T47D (cell line): ENCODE measurements around the gene WNT10A.
"Not testable (repeated sequence)": the region's sequence is repeated elsewhere in the genome, so short reads cannot be mapped to it uniquely, and the experiment has no call there.

Source experiments
- DNase-seq, 2 experiments: peaks; one replicate each; pipeline versions ENCODE4 v3.0.0 to v3.0.0-alpha.2; 2011 to 2012; ENCODE audit warnings: low read depth in 1 of 2, low spot score in 1 of 2
- JUND ChIP-seq: IDR thresholded peaks from 2 replicates; pipeline ENCODE4 v1.6.1; 2012; ENCODE audit warnings: low read depth
- in situ Hi-C: cut with HindIII; loops from 2 replicates; pipeline ENCODE4 v1.10.0; 2016; ENCODE audit warnings: low sequenced_read_pairs, low pct_unique_long_range_greater_than_20kb

Gene WNT10A

DNA sequence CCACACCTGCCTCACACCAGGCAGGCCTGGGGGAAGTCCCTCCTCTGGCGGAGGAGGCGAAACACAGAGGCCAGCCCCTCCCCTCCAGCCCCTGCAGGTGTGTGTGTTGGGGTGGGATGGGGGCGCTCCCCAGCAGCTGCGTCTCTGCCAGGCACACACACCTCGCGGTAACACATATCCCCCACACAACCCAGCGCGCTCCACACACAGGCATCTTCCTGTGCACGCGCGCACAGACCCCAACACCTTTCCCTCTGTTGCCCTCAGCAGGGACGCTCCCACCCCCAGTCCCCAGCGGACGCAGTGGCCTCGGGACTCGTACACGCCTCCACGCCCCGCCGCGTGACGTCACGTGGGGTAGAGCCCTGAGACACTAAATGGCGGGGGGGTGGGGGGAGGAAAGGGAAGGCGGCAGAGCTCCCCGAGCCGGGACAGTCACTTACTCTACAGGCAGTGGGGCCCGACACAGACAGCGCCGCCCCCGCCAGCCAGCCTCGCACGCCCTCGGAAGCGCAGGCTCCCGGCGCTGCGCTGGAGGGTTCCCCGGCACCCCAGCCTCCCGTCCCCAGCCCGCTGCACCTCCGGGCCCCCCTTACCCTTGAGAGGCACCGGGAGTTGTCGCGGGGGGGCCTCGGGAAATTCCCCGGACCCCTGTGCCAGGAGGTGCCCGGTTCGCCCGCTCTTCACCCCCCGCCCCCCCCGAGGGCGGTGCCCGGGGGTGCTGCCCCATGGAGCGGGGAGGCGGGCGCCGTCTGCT lies at the start of gene WNT10A:
TSS of gene WNT10A (plus strand) at position 751 of the 757 bp plus-strand sequence. CDS start 144 bp downstream, outside the sequence.
- in situ Hi-C loops, result no loop called here
- no peak for TF ChIP-seq JUND
- DNase-seq, result no peak

DNA sequence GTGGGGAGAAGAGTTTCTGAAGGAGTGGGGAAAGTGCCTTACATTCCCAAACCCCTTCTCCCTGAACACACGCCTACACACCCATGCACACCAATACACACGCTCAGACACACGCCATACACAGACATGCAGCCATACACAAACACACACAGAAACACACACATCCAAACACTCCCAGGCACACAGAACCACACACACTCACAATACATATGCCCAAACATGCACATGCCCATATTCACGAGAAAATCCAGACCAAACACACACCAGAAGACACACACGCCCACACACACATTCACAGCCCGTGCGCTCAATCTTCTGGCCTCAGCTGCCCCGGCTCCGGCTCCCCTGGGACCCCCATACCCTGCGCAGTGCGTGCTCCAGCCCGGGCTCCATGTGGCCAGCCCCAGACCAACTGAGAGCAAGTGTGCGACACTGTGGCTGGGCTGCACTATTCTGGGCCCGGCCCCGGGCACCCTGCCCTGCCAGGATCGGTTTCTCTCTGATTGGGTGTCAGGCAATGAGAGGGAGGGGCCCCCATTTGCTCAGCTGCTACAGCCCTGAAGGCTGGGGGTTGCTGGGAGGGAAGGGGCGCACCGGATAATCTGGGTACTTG lies 49.2 kb upstream of the WNT10A start, which contains the start of gene PRKAG3:
TSS of gene PRKAG3 (minus strand) at position 426 of the 613 bp plus-strand sequence.
- TF ChIP-seq JUND, result no peak
- no peak for DNase-seq
- in situ Hi-C loops, result no loop called here

DNA sequence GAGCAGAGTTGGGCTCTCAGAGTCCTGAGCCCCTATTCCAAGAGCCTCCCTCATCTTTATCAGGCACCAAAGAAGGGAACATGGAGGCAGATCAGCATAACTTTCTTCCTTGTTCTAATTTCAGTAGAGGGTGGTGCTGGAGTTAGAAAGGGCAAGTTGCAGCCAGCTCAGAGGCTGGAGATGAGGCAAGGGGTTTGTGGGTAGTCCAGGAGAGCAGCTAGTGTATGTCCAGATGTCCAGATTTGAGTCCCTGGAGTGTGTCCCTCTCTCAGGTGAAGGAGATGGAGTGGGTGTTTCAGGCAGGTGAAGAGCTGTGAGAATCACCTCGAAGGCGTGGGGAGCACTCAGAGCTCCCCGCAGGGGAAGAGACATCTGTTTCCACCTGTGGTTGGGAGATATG lies 48.6 kb upstream of the WNT10A start:
- no peak for TF ChIP-seq JUND
- in situ Hi-C loops, result no loop called here
- DNase-seq, result no peak

DNA sequence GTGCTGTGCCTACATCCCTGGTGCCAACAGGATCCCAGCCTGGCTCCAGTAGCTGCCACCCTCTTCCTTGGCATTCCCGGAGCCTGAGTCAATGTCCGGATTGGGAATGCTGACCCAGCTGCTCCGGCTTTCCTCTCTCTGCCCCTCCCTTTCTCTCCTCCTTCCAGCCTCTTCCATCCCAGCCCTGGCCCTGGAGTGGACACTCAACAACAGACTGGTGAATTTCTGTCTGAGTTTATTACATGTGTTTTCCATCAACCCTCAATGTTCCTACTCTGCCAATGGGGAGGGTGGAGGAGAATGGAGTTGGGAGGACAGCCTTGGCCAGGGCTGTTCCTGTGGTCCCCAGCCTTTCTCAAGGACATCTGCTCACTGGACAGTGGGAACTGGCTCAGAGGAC lies 48.1 kb upstream of the WNT10A start:
- DNase-seq, result no peak
- no peak for TF ChIP-seq JUND
- in situ Hi-C loops, result no loop called here

DNA sequence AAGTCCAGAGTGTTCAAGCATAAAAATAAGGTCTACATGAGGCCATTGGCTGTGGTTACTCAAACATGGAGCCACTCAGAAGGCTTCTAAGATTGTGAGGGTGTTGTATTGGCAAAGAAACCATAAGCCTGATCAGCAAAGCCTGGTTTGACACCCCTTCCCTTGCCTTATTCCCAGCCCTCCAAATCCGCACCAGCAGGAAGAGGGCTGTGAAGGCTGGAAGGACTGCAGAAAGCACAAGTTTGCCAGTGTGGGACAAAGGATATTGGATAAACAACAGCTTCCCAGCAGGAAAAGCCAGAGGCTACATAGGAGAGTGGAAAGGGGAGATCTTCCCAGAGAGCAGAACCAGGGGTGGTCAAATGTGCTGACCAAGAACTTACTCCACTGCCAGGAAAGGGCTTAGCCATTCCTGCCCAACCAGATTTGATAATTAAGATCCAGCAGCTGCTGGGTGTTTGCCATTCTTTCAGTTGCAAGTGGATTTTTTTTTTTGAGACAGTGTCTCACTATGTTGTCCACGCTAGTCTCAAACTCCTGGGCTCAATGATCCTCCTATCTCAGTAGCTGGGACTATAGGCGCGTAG lies 47.5 kb upstream of the WNT10A start:
- in situ Hi-C loops, result no loop called here
- TF ChIP-seq JUND, result no peak
- peak in 1 of 2 experiments; percentile 8 for DNase-seq

- no peak for DNase-seq
- in situ Hi-C loops, result no loop called here
Observed at GRCh38 chr2:218834685-218835084, 46.0 kb upstream of the WNT10A start.

GRCh38 chr2:218837495-218837894 lies 43.2 kb upstream of the WNT10A start:
- TF ChIP-seq JUND, result no peak
- in situ Hi-C loops, result no loop called here
- no peak for DNase-seq

More at GRCh38 chr2:218834685-218835084, 46.0 kb upstream of the WNT10A start:
- no peak for TF ChIP-seq JUND

DNA sequence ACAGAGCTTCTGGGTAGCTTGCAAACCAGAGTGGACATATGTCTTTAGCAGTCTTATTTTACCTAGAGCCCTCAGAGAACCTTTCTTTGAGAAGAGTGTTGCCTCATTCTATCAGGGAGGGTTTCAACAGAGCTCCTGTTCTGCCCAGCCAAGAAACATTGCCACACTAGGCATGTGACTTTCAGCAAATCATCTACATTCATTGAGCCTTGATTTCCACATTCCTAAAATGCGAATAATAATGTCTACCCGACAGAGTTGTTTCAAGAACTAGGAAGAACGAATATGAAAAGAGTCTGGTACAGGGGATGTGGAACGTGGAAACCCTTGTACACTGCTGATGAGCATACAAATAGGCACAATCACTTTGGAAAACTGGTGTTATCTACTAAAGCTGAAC lies 41.2 kb upstream of the WNT10A start:
- in situ Hi-C loops, result no loop called here
- TF ChIP-seq JUND, result no peak
- DNase-seq, result no peak

- no peak for DNase-seq
- TF ChIP-seq JUND, result no peak
- in situ Hi-C loops, result no loop called here
Observed at GRCh38 chr2:218839888-218840287, 40.8 kb upstream of the WNT10A start.

DNA sequence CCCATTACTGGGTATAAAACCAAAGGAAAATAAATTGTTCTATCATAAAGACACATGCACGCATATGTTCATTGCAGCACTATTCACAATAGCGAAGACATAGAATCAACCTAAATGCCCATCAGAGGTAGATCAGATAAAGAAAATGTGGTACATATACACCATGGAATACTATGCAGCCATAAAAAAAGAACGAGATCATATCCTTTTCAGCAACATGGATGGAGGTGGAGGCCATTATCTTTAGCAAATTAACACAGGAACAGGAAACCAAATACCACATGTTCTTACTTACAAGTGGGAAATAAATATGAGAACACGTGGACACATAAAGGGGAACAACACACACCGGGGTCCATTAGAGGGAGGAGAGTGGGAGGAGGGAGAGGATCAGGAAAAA lies 36.3 kb upstream of the WNT10A start:
- DNase-seq, in situ Hi-C loops: not testable (repeated sequence)

- in situ Hi-C loops, DNase-seq: not testable (repeated sequence)
Observed at GRCh38 chr2:218846963-218847362, 33.7 kb upstream of the WNT10A start.

- DNase-seq, result no peak
- no peak for TF ChIP-seq JUND
- in situ Hi-C loops, result no loop called here
Observed at GRCh38 chr2:218849721-218850120, 30.9 kb upstream of the WNT10A start.

DNA sequence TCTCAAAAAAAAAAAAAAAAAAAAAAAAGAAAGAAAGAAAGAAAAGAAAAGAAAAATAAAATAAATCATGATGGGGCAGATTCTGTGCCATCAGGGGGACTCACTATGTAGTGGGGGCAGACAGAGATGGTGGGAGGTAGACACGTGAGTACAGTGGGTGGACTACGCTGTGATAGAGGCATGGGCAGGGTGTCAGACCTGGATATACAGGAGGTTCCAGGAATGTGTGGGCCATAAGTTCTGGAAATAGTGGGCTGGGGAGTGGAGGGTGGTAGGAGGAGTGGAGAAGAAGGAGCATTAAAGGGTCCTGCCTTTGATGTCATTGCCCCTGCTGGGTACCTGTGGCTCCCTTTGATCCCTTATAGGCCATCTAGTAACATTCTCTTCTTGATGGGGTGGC lies 29.9 kb upstream of the WNT10A start:
- in situ Hi-C loops, result no loop called here
- DNase-seq, result no peak
- TF ChIP-seq JUND, result no peak
